OCI-LY7 (cell line): ENCODE measurements around the gene ANGPTL8. TPM values are rescaled to one million over a fixed set of nuclear protein-coding genes. Genes with fewer than 3 reads are reported as not detected.

Source experiments
- BruUV-seq: library from RNA; stranded (reverse); fragments of 400-500 nt; replicated peaks from 2 replicates; lab custom pipeline; 2021; lab: Mats Ljungman, UMichigan
- CTCF ChIA-PET: fragments of 300-600 bp; sonication (Branson Sonifier 250); formaldehyde crosslinking; loops from one replicate; lab custom pipeline; 2022; ENCODE audit warnings: antibody characterized with exemption; ENCODE audit not compliant: unreplicated experiment; lab: Charles Lee
- POLR2A ChIA-PET: fragments of 300-600 bp; sonication (Branson Sonifier 250); formaldehyde crosslinking; loops from one replicate; lab custom pipeline; 2022; ENCODE audit warnings: antibody characterized with exemption; lab: Charles Lee
- DNase-seq: peaks from one replicate; pipeline ENCODE4 v3.0.0-alpha.2; 2015; ENCODE audit warnings: low spot score
- H2AFZ ChIP-seq: fragments of 200-600 bp; sonication (generic), shearing (Covaris generic); 2 replicates; pipeline ENCODE4 v1.6.1; 2014; ENCODE audit warnings: mild to moderate bottlenecking, antibody characterized with exemption, low read length, moderate library complexity
- H3K27ac ChIP-seq: fragments of 200-600 bp; sonication (generic); 2 replicates; pipeline ENCODE4 v1.5.1; 2014; ENCODE audit warnings: mixed run types, low read depth, mild to moderate bottlenecking, moderate library complexity, low read length, inconsistent platforms; ENCODE audit not compliant: poor library complexity, severe bottlenecking
- H3K36me3 ChIP-seq: fragments of 200-600 bp; sonication (generic); 2 replicates; pipeline ENCODE4 v1.6.1; 2014; ENCODE audit warnings: mild to moderate bottlenecking, antibody characterized with exemption, low read length, moderate library complexity, mixed read lengths; ENCODE audit not compliant: insufficient read depth
- H3K4me1 ChIP-seq: fragments of 200-600 bp; sonication (generic); 2 replicates; pipeline ENCODE4 v1.5.1; 2014; ENCODE audit warnings: mild to moderate bottlenecking, low read length; ENCODE audit not compliant: insufficient read depth, poor library complexity, severe bottlenecking
- H3K4me2 ChIP-seq: fragments of 200-600 bp; sonication (generic); 2 replicates; pipeline ENCODE4 v1.6.1; 2014; ENCODE audit warnings: mild to moderate bottlenecking, low read length
- H3K4me3 ChIP-seq: fragments of 200-600 bp; sonication (generic); 2 replicates; pipeline ENCODE4 v1.5.1; 2014; ENCODE audit warnings: mild to moderate bottlenecking, low read depth, low read length; ENCODE audit not compliant: poor library complexity, severe bottlenecking
- H3K79me2 ChIP-seq: fragments of 200-600 bp; sonication (generic); 2 replicates; pipeline ENCODE4 v1.6.1; 2016; ENCODE audit warnings: low read depth, mild to moderate bottlenecking, low read length, moderate library complexity, mixed read lengths; ENCODE audit not compliant: insufficient read depth
- H3K9me2 ChIP-seq: fragments of 200-600 bp; sonication (generic); 2 replicates; pipeline ENCODE4 v1.6.1; 2016; ENCODE audit warnings: mild to moderate bottlenecking, low read length, mixed read lengths; ENCODE audit not compliant: insufficient read depth
- H3K9me3 ChIP-seq: fragments of 200-600 bp; sonication (generic); 2 replicates; pipeline ENCODE4 v1.6.1; 2014; ENCODE audit warnings: mild to moderate bottlenecking, mixed run types, low read length, mixed read lengths
- H4K20me1 ChIP-seq: fragments of 200-600 bp; sonication (generic); 2 replicates; pipeline ENCODE4 v1.6.1; 2014; ENCODE audit warnings: mild to moderate bottlenecking, antibody characterized with exemption, low read length, moderate library complexity, mixed read lengths; ENCODE audit not compliant: insufficient read depth
- EZH2phosphoT487 ChIP-seq: fragments of 200-600 bp; sonication (generic); IDR thresholded peaks from 2 replicates; pipeline ENCODE4 v1.6.1; 2018; ENCODE audit warnings: low read depth, borderline replicate concordance, mild to moderate bottlenecking, mixed run types, antibody characterized with exemption, low read length, moderate library complexity, mixed read lengths
- intact Hi-C: fragments of 100-400 bp; cut with micrococcal nuclease; formaldehyde crosslinking; loops from one replicate; pipeline ENCODE4 v1.10.0; 2022; ENCODE audit not compliant: unreplicated experiment
- total RNA-seq, 2 experiments: library from RNA; depleted of rRNA in 1 of 2; stranded (reverse); fragments of >200 nt in 1 of 2; shearing (Covaris generic) in 1 of 2; gene quantifications; 2 replicates each; pipeline ENCODE4 v1.2.3, GENCODE V29; 2014 to 2022
- TF ChIP-seq, protein P1 (sequence below): fragments of 200-600 bp; sonication (generic); conservative IDR thresholded peaks from 2 replicates; pipeline ENCODE4 v1.5.1; 2014; ENCODE audit warnings: mild to moderate bottlenecking, antibody characterized with exemption, low read length, moderate library complexity, mixed read lengths

The ANGPTL8 gene
- total RNA-seq, 2 experiments from 2014 or later: not detected

DNA sequence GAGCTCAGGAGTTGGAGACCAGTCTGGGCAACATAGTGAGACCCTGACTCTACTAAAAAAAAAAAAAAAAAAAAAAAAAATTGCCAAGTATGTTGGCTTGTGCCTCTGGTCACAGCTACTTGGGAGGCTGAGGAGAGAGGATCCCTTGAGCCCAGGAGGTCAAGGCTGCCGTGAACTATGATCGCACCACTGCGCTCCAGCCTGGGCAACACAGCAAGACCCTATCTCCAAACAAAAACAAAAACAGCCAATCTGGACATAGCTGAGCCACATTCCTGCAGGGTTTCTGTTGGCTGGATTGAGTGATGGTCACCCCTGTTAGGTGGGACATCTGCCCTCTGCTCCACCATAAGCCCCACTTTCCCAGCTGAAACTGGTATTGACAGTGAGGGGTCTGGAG lies 13.6 kb upstream of the ANGPTL8 start:
- no peak for TF ChIP-seq EZH2phosphoT487

GRCh38 chr19:11226716-11227166 lies 12.7 kb upstream of the ANGPTL8 start:
- TF ChIP-seq, protein P1, sequence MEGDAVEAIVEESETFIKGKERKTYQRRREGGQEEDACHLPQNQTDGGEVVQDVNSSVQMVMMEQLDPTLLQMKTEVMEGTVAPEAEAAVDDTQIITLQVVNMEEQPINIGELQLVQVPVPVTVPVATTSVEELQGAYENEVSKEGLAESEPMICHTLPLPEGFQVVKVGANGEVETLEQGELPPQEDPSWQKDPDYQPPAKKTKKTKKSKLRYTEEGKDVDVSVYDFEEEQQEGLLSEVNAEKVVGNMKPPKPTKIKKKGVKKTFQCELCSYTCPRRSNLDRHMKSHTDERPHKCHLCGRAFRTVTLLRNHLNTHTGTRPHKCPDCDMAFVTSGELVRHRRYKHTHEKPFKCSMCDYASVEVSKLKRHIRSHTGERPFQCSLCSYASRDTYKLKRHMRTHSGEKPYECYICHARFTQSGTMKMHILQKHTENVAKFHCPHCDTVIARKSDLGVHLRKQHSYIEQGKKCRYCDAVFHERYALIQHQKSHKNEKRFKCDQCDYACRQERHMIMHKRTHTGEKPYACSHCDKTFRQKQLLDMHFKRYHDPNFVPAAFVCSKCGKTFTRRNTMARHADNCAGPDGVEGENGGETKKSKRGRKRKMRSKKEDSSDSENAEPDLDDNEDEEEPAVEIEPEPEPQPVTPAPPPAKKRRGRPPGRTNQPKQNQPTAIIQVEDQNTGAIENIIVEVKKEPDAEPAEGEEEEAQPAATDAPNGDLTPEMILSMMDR: no peak
- no peak for TF ChIP-seq EZH2phosphoT487
- BruUV-seq: no TSS peak
- no peaks in the 10 kb centered on the region for H3K9me3 ChIP-seq
- H3K27ac ChIP-seq: no peak overlapping the region
- H3K4me1 ChIP-seq: peaks cover 6% of the 10 kb centered on the region
- H3K4me2 ChIP-seq: no peak overlapping the region
- H3K9me2 ChIP-seq: no peaks in the 10 kb centered on the region
- no peaks in the 10 kb centered on the region for H4K20me1 ChIP-seq
- H3K4me3 ChIP-seq: no peak overlapping the region
- no peak overlapping the region for H2AFZ ChIP-seq
- DNase-seq: no peak
- CTCF ChIA-PET: no interaction called here
- H3K36me3 ChIP-seq: peaks cover 8% of the 10 kb centered on the region
- POLR2A ChIA-PET: no interaction called here
- intact Hi-C loops: no loop called here
- H3K79me2 ChIP-seq: no peaks in the 10 kb centered on the region

More for the DNA sequence above, 13.6 kb upstream of the ANGPTL8 start:
- ChIA-PET POLR2A (interaction anchor here (0.7 kb wide), 1 partner anchor 466 kb away, joined by 5 read pairs; no protein-coding TSS in a partner anchor), CTCF (interaction anchor here (0.6 kb wide), 1 partner anchor 18 kb away, joined by 3 read pairs; no protein-coding TSS in a partner anchor)
- Histone ChIP-seq H3K79me2 (no peaks in the 10 kb centered on the region), H3K9me2 (no peaks in the 10 kb centered on the region), H3K4me2 (no peak overlapping the region), H3K9me3 (no peaks in the 10 kb centered on the region), H3K4me1 (peaks cover 5% of the 10 kb centered on the region), H2AFZ (no peak overlapping the region), H4K20me1 (no peaks in the 10 kb centered on the region), H3K27ac (no peak overlapping the region), H3K4me3 (no peak overlapping the region), H3K36me3 (peaks cover 15% of the 10 kb centered on the region)
- DNase-seq: no peak
- BruUV-seq: no TSS peak
- intact Hi-C loops: no loop called here

DNA sequence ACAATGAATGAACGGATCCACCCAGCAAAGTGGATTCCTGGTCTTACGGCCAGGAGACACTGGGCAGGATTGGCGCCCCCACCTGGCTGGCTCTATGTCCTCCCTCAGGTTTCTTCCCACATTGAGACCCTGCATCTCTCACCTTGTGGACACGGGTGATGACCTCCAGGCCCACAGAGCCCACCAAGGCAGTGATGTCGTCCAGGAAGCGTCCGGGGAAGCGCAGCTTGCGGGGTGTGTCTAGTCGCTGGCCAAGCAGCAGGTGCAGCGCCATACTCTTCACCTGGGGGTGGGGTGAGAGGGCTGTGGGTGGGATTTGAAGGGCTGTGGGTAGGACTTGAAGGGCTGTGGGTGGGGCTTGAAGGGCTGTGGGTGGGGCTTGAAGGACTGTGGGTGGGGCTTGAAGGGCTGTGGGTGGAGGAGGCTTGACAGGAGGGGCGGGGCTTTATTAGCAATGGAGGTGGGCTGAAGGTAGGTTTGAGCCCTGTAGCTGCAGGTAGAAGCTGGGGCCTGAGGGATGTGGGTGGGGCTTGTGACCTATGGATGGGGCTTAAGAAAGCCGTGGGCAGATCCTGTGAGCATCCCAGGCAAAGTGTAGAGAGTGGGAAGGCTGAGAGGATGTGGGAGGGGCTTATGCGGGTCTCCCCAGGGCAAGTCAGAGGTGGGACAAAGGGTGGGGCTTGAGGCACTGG lies 12.1 kb upstream of the ANGPTL8 start:
- POLR2A ChIA-PET: no interaction called here
- H3K79me2 ChIP-seq: no peaks in the 10 kb centered on the region
- intact Hi-C loops: no loop called here
- H4K20me1 ChIP-seq: no peaks in the 10 kb centered on the region
- DNase-seq: peak; percentile 67
- no peaks in the 10 kb centered on the region for H3K9me2 ChIP-seq
- BruUV-seq: no TSS peak
- no peaks in the 10 kb centered on the region for H3K9me3 ChIP-seq
- H3K4me1 ChIP-seq: peaks cover 10% of the 10 kb centered on the region
- no peak overlapping the region for H2AFZ ChIP-seq
- H3K4me2 ChIP-seq: no peak overlapping the region
- H3K36me3 ChIP-seq: peaks cover 8% of the 10 kb centered on the region
- TF ChIP-seq, protein P1: peak; percentile 81
- TF ChIP-seq EZH2phosphoT487: no peak
- H3K4me3 ChIP-seq: no peak overlapping the region
- H3K27ac ChIP-seq: no peak overlapping the region
- CTCF ChIA-PET: no interaction called here
